Measurements from ENCODE around the gene GAMT.

The GAMT gene

GRCh38 chr19:1400281-1401137 lies 833 bp downstream of the GAMT start:
- no peak for DNase-seq (ENCODE audit: low read depth, low spot score)
- no peaks in the 10 kb centered on the region for H3K27me3 ChIP-seq (ENCODE audit: insufficient read depth, insufficient read length)

GRCh38 chr19:1399745-1400144 lies 1.6 kb downstream of the GAMT start:
- H3K27me3 ChIP-seq (ENCODE audit: insufficient read depth, insufficient read length): no peaks in the 10 kb centered on the region
- peaks cover 32% of the 10 kb centered on the region for H3K36me3 ChIP-seq (ENCODE audit: insufficient read depth, insufficient read length, low read length)
- TF ChIP-seq YY1 (IDR thresholded peaks at IDR 0.05; ENCODE audit: insufficient read depth, insufficient read length): no peak
- no peak for TF ChIP-seq ZNF274 (IDR thresholded peaks at IDR 0.05; ENCODE audit: low read depth, low read length)
- TF ChIP-seq SUZ12 (IDR thresholded peaks at IDR 0.05; ENCODE audit: extremely low read depth, insufficient read depth, insufficient read length): no peak
- DNase-seq (ENCODE audit: low read depth, low spot score): no peak
- H3K9ac ChIP-seq (ENCODE audit: insufficient read length, low read depth): no peak overlapping the region
- no peak overlapping the region for H3K4me3 ChIP-seq (ENCODE audit: insufficient read length, low read depth)
- H3K9me3 ChIP-seq (ENCODE audit: insufficient read depth, low read length): no peaks in the 10 kb centered on the region
- H3K4me1 ChIP-seq (ENCODE audit: insufficient read depth, insufficient read length): peaks cover 25% of the 10 kb centered on the region

More at GRCh38 chr19:1400281-1401137, 833 bp downstream of the GAMT start:
- H3K36me3 ChIP-seq (ENCODE audit: insufficient read depth, insufficient read length, low read length): peaks cover 27% of the 10 kb centered on the region
- TF ChIP-seq SUZ12 (IDR thresholded peaks at IDR 0.05; ENCODE audit: extremely low read depth, insufficient read depth, insufficient read length): no peak
- no peak for TF ChIP-seq YY1 (IDR thresholded peaks at IDR 0.05; ENCODE audit: insufficient read depth, insufficient read length)
- no peak for TF ChIP-seq ZNF274 (IDR thresholded peaks at IDR 0.05; ENCODE audit: low read depth, low read length)
- no peaks in the 10 kb centered on the region for H3K9me3 ChIP-seq (ENCODE audit: insufficient read depth, low read length)
- H3K4me1 ChIP-seq (ENCODE audit: insufficient read depth, insufficient read length): peaks cover 23% of the 10 kb centered on the region
- peak overlapping the region; percentile 86 for H3K4me3 ChIP-seq (ENCODE audit: insufficient read length, low read depth)
- H3K9ac ChIP-seq (ENCODE audit: insufficient read length, low read depth): peak overlapping the region; percentile 92

GRCh38 chr19:1399079-1399478 lies 2.3 kb downstream of the GAMT start:
- no peaks in the 10 kb centered on the region for H3K9me3 ChIP-seq (ENCODE audit: insufficient read depth, low read length)
- DNase-seq (ENCODE audit: low read depth, low spot score): no peak
- peaks cover 38% of the 10 kb centered on the region for H3K36me3 ChIP-seq (ENCODE audit: insufficient read depth, insufficient read length, low read length)
- peak overlapping the region; percentile 56 for H3K9ac ChIP-seq (ENCODE audit: insufficient read length, low read depth)
- no peak for TF ChIP-seq SUZ12 (IDR thresholded peaks at IDR 0.05; ENCODE audit: extremely low read depth, insufficient read depth, insufficient read length)
- TF ChIP-seq ZNF274 (IDR thresholded peaks at IDR 0.05; ENCODE audit: low read depth, low read length): no peak
- TF ChIP-seq YY1 (IDR thresholded peaks at IDR 0.05; ENCODE audit: insufficient read depth, insufficient read length): no peak
- H3K4me3 ChIP-seq (ENCODE audit: insufficient read length, low read depth): no peak overlapping the region
- H3K4me1 ChIP-seq (ENCODE audit: insufficient read depth, insufficient read length): peaks cover 26% of the 10 kb centered on the region
- no peaks in the 10 kb centered on the region for H3K27me3 ChIP-seq (ENCODE audit: insufficient read depth, insufficient read length)

- Histone ChIP-seq H3K4me3 (ENCODE audit: insufficient read length, low read depth) (no peak overlapping the region), H3K9ac (ENCODE audit: insufficient read length, low read depth) (no peak overlapping the region), H3K9me3 (ENCODE audit: insufficient read depth, low read length) (no peaks in the 10 kb centered on the region), H3K4me1 (ENCODE audit: insufficient read depth, insufficient read length) (peaks cover 28% of the 10 kb centered on the region), H3K27me3 (ENCODE audit: insufficient read depth, insufficient read length) (no peaks in the 10 kb centered on the region), H3K36me3 (ENCODE audit: insufficient read depth, insufficient read length, low read length) (peaks cover 50% of the 10 kb centered on the region)
- no peak for TF ChIP-seq ZNF274 (IDR thresholded peaks at IDR 0.05; ENCODE audit: low read depth, low read length)
- TF ChIP-seq SUZ12 (IDR thresholded peaks at IDR 0.05; ENCODE audit: extremely low read depth, insufficient read depth, insufficient read length): no peak
- TF ChIP-seq YY1 (IDR thresholded peaks at IDR 0.05; ENCODE audit: insufficient read depth, insufficient read length): no peak
- DNase-seq (ENCODE audit: low read depth, low spot score): no peak
Observed at GRCh38 chr19:1397838-1398237, 3.5 kb downstream of the GAMT start.

- peaks cover 57% of the 10 kb centered on the region for H3K36me3 ChIP-seq (ENCODE audit: insufficient read depth, insufficient read length, low read length)
- TF ChIP-seq ZNF274 (IDR thresholded peaks at IDR 0.05; ENCODE audit: low read depth, low read length): no peak
- TF ChIP-seq SUZ12 (IDR thresholded peaks at IDR 0.05; ENCODE audit: extremely low read depth, insufficient read depth, insufficient read length): no peak
- H3K9ac ChIP-seq (ENCODE audit: insufficient read length, low read depth): peak overlapping the region; percentile 17
Observed at GRCh38 chr19:1396768-1397679, 4.3 kb downstream of the GAMT start.

GRCh38 chr19:1396019-1396767 lies 5.1 kb downstream of the GAMT start:
- Histone ChIP-seq H3K9ac (ENCODE audit: insufficient read length, low read depth) (peak overlapping the region; percentile 51), H3K9me3 (ENCODE audit: insufficient read depth, low read length) (no peaks in the 10 kb centered on the region), H3K36me3 (ENCODE audit: insufficient read depth, insufficient read length, low read length) (peaks cover 58% of the 10 kb centered on the region), H3K27me3 (ENCODE audit: insufficient read depth, insufficient read length) (no peaks in the 10 kb centered on the region), H3K4me3 (ENCODE audit: insufficient read length, low read depth) (no peak overlapping the region), H3K4me1 (ENCODE audit: insufficient read depth, insufficient read length) (peaks cover 20% of the 10 kb centered on the region)
- TF ChIP-seq SUZ12 (IDR thresholded peaks at IDR 0.05; ENCODE audit: extremely low read depth, insufficient read depth, insufficient read length) (no peak), ZNF274 (IDR thresholded peaks at IDR 0.05; ENCODE audit: low read depth, low read length) (no peak), YY1 (IDR thresholded peaks at IDR 0.05; ENCODE audit: insufficient read depth, insufficient read length) (no peak)
- no peak for DNase-seq (ENCODE audit: low read depth, low spot score)

More at GRCh38 chr19:1396768-1397679, 4.3 kb downstream of the GAMT start:
- peaks cover 21% of the 10 kb centered on the region for H3K4me1 ChIP-seq (ENCODE audit: insufficient read depth, insufficient read length)
- no peak overlapping the region for H3K4me3 ChIP-seq (ENCODE audit: insufficient read length, low read depth)
- H3K27me3 ChIP-seq (ENCODE audit: insufficient read depth, insufficient read length): no peaks in the 10 kb centered on the region
- H3K9me3 ChIP-seq (ENCODE audit: insufficient read depth, low read length): no peaks in the 10 kb centered on the region
- DNase-seq (ENCODE audit: low read depth, low spot score): no peak

Measured in NT2/D1 (cell line).